Stimulated activated CD8-positive, alpha-beta memory T cell treated with anti-CD3 and anti-CD28 coated beads, Interleukin-7, amount 100 ng/mL, for 24 hours (primary cell): ENCODE measurements around the gene PRRT2.
A peak's percentile ranks its signal among the peaks of the same experiment; 100 is the strongest.

Source experiments
- DNase-seq: peaks from one replicate; pipeline ENCODE4 v3.0.0-alpha.2; 2020; ENCODE audit warnings: low read depth

PRRT2 gene

DNA sequence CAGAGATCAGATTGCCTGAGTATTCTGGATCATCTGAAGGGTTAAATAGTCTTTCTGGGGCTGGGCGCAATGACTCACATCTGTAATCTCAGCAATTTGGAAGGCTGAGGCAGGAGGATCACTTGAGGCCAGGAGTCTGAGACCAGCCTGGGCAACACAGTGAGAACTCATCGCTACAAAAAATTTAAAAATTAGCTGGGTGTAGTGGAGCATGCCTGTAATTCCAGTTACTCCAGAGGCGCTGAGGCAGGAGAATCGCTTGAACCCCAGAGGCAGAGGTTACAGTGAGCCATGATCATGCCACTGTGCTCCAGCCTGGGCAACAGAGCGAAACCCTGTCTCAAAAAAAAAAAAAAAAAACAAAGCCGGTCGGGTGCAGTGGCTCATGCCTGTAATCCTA, 23.9 kb downstream of the PRRT2 start:
- DNase-seq, result no peak

- no peak for DNase-seq
Observed at GRCh38 chr16:29836623-29837022, 24.6 kb downstream of the PRRT2 start.

DNA sequence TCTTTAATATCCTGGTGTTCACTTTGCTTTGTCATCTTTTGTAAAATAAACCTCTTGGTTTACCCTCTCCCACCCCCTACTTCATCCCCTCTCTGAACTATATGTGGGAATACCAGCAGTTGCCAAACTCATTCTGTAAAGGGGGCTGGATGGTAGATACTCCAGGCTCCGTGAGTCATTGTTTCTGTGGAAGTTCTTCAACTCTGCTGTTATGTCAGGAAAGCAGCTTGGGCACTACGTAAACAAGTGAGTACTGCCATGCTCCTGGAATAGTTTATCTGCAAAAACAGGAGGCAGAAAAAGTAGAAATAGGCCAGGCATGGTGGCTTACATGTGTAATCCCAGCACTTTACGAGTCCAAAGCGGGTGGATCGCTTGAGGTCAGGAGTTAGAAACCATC, 25.8 kb downstream of the PRRT2 start:
- DNase-seq, result no peak

- no peak for DNase-seq
Observed at GRCh38 chr16:29839822-29840221, 27.8 kb downstream of the PRRT2 start.

DNA sequence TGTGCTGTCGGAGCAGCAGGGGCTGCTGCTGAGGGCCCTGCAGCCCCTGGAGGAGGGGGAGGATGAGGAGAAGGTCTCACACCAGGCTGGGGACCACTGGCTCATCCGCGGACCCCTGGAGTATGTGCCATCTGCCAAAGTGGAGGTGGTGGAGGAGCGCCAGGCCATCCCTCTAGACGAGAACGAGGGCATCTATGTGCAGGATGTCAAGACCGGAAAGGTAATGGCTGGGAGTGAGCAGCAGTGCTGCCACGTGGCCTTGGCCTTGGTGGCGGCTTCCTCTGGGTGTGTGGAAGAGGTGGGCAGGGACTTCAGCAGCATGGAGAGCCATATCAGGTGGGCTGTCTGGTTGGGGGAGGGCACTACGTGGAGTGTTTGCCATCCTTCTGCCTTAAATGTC, 28.2 kb downstream of the PRRT2 start:
- DNase-seq, result no peak

DNA sequence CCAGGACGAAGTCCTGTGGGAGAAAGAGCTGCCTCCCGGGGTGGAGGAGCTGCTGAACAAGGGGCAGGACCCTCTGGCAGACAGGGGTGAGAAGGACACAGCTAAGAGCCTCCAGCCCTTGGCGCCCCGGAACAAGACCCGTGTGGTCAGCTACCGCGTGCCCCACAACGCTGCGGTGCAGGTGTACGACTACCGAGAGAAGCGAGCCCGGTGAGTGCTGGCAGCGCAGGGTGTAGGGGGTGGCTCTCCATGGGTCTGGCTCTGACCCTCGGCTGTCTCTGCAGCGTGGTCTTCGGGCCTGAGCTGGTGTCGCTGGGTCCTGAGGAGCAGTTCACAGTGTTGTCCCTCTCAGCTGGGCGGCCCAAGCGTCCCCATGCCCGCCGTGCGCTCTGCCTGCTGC, 29.6 kb downstream of the PRRT2 start:
- no peak for DNase-seq

- no peak for DNase-seq
Observed at GRCh38 chr16:29842732-29843346, 30.8 kb downstream of the PRRT2 start.

GRCh38 chr16:29843931-29844330, 31.9 kb downstream of the PRRT2 start:
- DNase-seq, result no peak

DNA sequence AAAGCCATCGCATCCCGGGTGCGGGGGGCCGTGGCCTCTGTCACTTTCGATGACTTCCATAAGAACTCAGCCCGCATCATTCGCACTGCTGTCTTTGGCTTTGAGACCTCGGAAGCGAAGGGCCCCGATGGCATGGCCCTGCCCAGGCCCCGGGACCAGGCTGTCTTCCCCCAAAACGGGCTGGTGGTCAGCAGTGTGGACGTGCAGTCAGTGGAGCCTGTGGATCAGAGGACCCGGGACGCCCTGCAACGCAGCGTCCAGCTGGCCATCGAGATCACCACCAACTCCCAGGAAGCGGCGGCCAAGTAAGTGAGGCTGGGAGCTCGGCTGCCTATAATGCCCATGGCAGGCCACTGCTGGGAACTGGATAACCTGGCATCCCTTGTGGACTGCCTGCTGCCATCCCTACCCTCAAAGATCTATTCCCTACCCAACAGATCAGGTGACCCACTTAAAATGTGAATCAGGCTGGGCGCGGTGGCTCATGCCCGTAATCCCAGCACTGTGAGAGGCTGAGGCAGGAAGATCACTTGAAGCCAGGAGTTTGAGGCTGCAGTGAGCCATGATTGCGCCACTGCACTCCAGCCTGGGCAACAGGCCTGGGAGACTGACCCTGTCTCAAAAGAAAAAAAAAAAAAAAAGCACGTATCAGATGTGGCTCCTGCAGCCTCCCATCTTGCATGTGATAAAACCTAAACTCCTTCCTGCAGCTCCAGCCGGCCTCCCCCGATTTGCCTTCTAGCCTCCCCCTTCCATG, 32.8 kb downstream of the PRRT2 start:
- no peak for DNase-seq

DNA sequence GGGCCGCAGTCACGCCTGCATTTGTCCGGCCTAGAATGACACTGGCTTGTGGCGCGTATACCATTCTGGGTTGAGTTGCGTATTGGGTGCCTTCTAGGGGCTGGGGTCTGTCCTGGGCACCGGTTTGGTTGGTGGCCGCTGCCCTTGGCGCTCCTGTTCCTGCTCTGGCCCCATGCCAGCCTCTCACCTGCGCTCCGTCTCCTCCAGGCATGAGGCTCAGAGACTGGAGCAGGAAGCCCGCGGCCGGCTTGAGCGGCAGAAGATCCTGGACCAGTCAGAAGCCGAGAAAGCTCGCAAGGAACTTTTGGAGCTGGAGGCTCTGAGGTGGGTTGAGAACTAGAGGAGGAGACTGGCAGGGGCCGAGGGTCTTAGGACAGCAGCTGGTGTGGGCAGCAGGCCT, 33.7 kb downstream of the PRRT2 start:
- no peak for DNase-seq

DNA sequence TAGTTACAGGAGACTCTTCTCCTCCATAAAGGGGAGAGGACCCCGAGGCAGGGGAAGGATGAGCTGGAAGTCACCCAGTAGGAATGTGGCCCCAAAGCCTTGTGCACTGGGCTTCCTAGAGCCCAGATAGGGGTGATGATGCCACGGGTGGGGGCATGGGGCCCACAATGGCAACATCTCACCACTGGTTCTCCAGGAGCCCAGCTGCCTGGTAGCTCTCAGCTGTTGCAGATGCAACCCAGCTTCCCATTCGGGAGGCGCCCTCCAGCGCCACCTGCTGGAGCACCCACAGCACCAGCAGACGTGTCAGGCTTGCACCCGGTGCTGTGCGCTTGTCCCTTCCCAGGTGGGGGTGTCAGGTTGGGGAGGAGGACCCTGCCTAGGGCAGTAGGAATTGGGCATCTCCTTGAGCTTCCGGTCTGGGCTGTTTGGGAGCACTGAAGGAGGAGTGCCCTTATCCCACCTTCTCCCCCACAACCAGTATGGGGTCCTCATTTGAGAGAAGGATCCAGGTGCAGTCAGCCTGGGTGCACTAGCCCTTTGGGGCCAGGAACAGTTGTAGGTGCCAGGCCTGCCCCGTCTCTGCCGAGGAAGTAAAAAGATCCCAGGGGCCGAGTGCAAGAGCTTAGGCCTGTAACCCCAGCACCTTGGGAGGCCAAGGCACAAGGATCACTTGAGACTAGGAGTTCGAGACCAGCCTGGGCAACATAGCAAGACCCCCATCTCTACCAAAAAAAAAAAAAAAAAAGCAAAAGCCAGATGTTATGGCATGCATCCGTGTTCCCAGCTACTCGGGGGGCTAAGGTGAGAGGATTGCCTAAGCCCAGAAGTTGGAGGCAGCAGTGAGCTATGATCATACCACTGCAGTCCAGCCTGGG, 36.7 kb downstream of the PRRT2 start:
- DNase-seq, result peak; percentile 64

GRCh38 chr16:29849505-29849904, 37.5 kb downstream of the PRRT2 start:
- DNase-seq, result no peak

- no peak for DNase-seq
Observed at GRCh38 chr16:29850998-29851397, 39.0 kb downstream of the PRRT2 start.

GRCh38 chr16:29852654-29853053, 40.7 kb downstream of the PRRT2 start:
- no peak for DNase-seq

GRCh38 chr16:29854520-29855100, 42.6 kb downstream of the PRRT2 start:
- no peak for DNase-seq

DNA sequence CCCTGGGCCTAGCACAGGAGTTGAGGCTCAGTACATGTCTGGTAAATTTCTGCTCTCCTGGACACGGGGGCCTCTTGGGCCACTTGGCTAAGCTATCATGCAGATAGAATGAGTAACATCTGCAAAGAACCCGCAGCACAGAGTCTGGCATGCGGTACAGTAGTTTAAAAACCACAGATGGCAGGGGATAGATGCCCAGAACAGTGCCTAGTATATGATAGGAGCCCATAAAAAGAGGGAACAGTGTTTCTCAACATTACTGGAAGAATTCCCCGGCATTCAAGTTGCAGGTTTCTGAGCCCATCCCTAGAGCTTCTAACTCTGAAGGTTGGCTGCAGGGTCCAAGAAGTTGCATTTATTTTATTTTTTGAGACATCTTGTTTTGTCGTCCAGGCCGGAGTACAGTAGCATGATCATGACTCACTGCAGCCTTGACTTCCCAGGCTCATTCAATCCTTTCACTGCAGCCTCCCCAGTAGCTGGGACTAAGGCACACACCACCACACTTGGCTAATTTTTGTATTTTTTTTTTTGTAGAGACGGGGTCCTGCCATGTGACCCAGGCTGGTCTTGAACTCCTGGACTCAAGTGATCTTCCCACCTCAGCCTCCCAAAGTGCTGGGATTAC, 45.3 kb downstream of the PRRT2 start:
- no peak for DNase-seq

DNA sequence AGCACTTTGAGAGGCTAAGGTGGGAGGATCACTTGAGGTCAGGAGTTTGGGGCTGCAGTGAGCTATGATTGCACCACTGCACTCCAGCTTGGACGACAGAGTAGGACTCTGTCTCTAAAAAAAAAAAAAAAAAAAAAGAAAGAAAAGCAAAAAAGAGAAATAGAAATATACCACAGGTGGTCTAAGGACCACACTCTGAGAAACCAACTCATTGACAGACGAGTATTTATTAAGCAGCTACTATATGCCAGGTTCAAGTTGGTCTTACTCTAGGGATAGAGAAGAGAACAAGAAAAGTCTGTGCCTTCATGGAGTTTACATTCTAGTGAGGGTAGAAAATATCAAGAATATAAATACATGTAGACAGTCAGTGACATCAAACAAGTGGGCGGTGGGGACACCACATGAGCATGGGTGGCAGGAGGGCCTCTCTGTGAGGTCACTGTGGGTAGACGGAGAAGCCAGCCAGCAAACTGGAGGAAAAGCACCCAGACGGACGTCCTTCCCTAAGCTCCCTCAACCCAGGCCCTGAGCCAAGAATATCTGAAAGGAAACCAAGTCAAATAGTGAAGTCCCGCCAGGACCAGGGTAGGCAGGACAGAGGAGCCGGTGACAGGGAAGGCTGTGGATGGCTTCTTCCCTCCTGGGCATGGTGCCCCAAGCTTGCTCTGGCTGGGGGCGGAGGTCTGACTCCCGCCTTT, 46.3 kb downstream of the PRRT2 start:
- no peak for DNase-seq

- DNase-seq, result no peak
Observed at GRCh38 chr16:29858974-29859373, 47.0 kb downstream of the PRRT2 start.

GRCh38 chr16:29860218-29860617, 48.2 kb downstream of the PRRT2 start:
- no peak for DNase-seq

DNA sequence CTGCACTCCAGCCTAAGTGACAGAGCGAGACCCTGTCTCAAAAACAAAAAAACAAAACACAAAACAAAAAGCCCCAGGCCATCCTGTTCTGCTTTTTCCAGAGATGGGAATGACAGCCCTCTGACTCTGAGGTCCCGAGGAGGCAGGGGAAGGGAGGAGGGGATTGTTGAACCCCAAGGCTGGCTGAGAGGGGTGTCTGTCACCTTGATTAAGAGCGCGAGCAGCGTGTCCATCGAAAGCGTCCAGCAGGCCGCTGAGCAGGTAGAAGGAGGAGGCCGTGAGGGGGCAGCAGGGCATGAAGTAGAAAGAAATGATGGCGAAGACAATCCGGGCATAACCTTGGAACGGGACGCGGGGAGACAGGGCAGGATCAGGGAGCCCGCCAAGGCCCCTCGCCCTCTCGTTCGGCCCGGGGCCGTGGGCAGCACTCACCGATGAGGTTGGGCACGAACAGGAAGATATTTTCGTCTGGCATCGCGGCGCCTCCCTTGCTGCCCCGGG, 50.4 kb downstream of the PRRT2 start:
- DNase-seq, result no peak
